ENCODE measurements around the gene CTDSPL. TPM values are rescaled to one million over a fixed set of nuclear protein-coding genes. Genes with fewer than 3 reads are reported as not detected.
"Not testable (repeated sequence)": the region's sequence is repeated elsewhere in the genome, so short reads cannot be mapped to it uniquely, and the experiment has no call there.

Gene CTDSPL
- polyA plus RNA-seq: 10 to 100 TPM in 1 of 2 donors, 1 to 10 TPM in 1; 7.6 to 13.6 TPM

GRCh38 chr3:37861620-37862041 lies at the start of gene CTDSPL:
Gene CTDSPL, plus strand, starts transcription at chr3:37861880. Its CDS starts 320 bp downstream, at chr3:37862200.
- Histone ChIP-seq H3K4me1 (ENCODE audit: control insufficient read depth in 2 of 2, insufficient read depth in 2 of 2, low read length in 1 of 2) (peaks cover 8 to 12% of the 10 kb centered on the region in 2 donors), H3K9me3 (ENCODE audit: control insufficient read depth in 2 of 2, insufficient read depth in 1 of 2, low read depth in 1 of 2, low read length in 1 of 2) (no peaks in the 10 kb centered on the region)

GRCh38 chr3:37812499-37812896 lies 49.2 kb upstream of the CTDSPL start:
- Histone ChIP-seq H3K4me3 (ENCODE audit: low read depth in 1 of 2, low read length in 2 of 2) (no peak overlapping the region), H3K27ac (ENCODE audit: low read depth in 2 of 2, low read length in 1 of 2) (no peak overlapping the region)
- WGBS, 2 donors: 74 to 78% methylated on average over 4 of the region's 4 CpGs

More at GRCh38 chr3:37861620-37862041, at the start of gene CTDSPL:
- peak within 1 kb of the TSS; percentile 86 to 96 for H3K27ac ChIP-seq (ENCODE audit: low read depth in 2 of 2, low read length in 1 of 2)
- WGBS, 2 donors: 1 to 3% methylated on average over 39 to 53 of the region's 57 CpGs
- H3K36me3 ChIP-seq (ENCODE audit: control insufficient read depth in 2 of 2, insufficient read depth in 2 of 2, low read length in 1 of 2): no peaks in the 10 kb centered on the region
- H3K4me3 ChIP-seq (ENCODE audit: low read depth in 1 of 2, low read length in 2 of 2): peak within 1 kb of the TSS; percentile 73 to 76
- no peaks in the 10 kb centered on the region for H3K27me3 ChIP-seq (ENCODE audit: control insufficient read depth in 1 of 2, insufficient read depth in 2 of 2, low read length in 2 of 2)

GRCh38 chr3:37813403-37813802 lies 48.3 kb upstream of the CTDSPL start:
- Histone ChIP-seq H3K27me3 (ENCODE audit: control insufficient read depth in 1 of 2, insufficient read depth in 2 of 2, low read length in 2 of 2) (no peaks in the 10 kb centered on the region), H3K4me3 (ENCODE audit: low read depth in 1 of 2, low read length in 2 of 2) (no peak overlapping the region), H3K27ac (ENCODE audit: low read depth in 2 of 2, low read length in 1 of 2) (no peak overlapping the region), H3K36me3 (ENCODE audit: control insufficient read depth in 2 of 2, insufficient read depth in 2 of 2, low read length in 1 of 2) (no peaks in the 10 kb centered on the region), H3K9me3 (ENCODE audit: control insufficient read depth in 2 of 2, insufficient read depth in 1 of 2, low read depth in 1 of 2, low read length in 1 of 2) (no peaks in the 10 kb centered on the region), H3K4me1 (ENCODE audit: control insufficient read depth in 2 of 2, insufficient read depth in 2 of 2, low read length in 1 of 2) (peaks cover 0 to 6% of the 10 kb centered on the region in 2 donors)
- WGBS, 2 donors: 69 to 79% methylated on average over 1 of the region's 1 CpG

More at GRCh38 chr3:37812499-37812896, 49.2 kb upstream of the CTDSPL start:
- Histone ChIP-seq H3K27me3 (ENCODE audit: control insufficient read depth in 1 of 2, insufficient read depth in 2 of 2, low read length in 2 of 2) (no peaks in the 10 kb centered on the region), H3K4me1 (ENCODE audit: control insufficient read depth in 2 of 2, insufficient read depth in 2 of 2, low read length in 1 of 2) (peaks cover 0 to 6% of the 10 kb centered on the region in 2 donors), H3K36me3 (ENCODE audit: control insufficient read depth in 2 of 2, insufficient read depth in 2 of 2, low read length in 1 of 2) (no peaks in the 10 kb centered on the region), H3K9me3 (ENCODE audit: control insufficient read depth in 2 of 2, insufficient read depth in 1 of 2, low read depth in 1 of 2, low read length in 1 of 2) (no peaks in the 10 kb centered on the region)

GRCh38 chr3:37814547-37814946 lies 47.1 kb upstream of the CTDSPL start:
- H3K9me3 ChIP-seq (ENCODE audit: control insufficient read depth in 2 of 2, insufficient read depth in 1 of 2, low read depth in 1 of 2, low read length in 1 of 2): no peaks in the 10 kb centered on the region
- WGBS, 2 donors: 86 to 87% methylated on average over 2 of the region's 2 CpGs
- H3K27ac ChIP-seq (ENCODE audit: low read depth in 2 of 2, low read length in 1 of 2): no peak overlapping the region
- peaks cover 0 to 6% of the 10 kb centered on the region in 2 donors for H3K4me1 ChIP-seq (ENCODE audit: control insufficient read depth in 2 of 2, insufficient read depth in 2 of 2, low read length in 1 of 2)
- no peaks in the 10 kb centered on the region for H3K36me3 ChIP-seq (ENCODE audit: control insufficient read depth in 2 of 2, insufficient read depth in 2 of 2, low read length in 1 of 2)
- no peak overlapping the region for H3K4me3 ChIP-seq (ENCODE audit: low read depth in 1 of 2, low read length in 2 of 2)
- H3K27me3 ChIP-seq (ENCODE audit: control insufficient read depth in 1 of 2, insufficient read depth in 2 of 2, low read length in 2 of 2): no peaks in the 10 kb centered on the region

- not testable (repeated sequence) for H3K9me3 ChIP-seq (ENCODE audit: control insufficient read depth in 2 of 2, insufficient read depth in 1 of 2, low read depth in 1 of 2, low read length in 1 of 2)
- WGBS, 2 donors: 94 to 96% methylated on average over 9 of the region's 9 CpGs
Measured at GRCh38 chr3:37815156-37815555, 46.5 kb upstream of the CTDSPL start.

GRCh38 chr3:37816271-37816670 lies 45.4 kb upstream of the CTDSPL start:
- Histone ChIP-seq H3K4me3 (ENCODE audit: low read depth in 1 of 2, low read length in 2 of 2) (no peak overlapping the region), H3K27ac (ENCODE audit: low read depth in 2 of 2, low read length in 1 of 2) (no peak overlapping the region), H3K9me3 (ENCODE audit: control insufficient read depth in 2 of 2, insufficient read depth in 1 of 2, low read depth in 1 of 2, low read length in 1 of 2) (no peaks in the 10 kb centered on the region), H3K4me1 (ENCODE audit: control insufficient read depth in 2 of 2, insufficient read depth in 2 of 2, low read length in 1 of 2) (peaks cover 0 to 5% of the 10 kb centered on the region in 2 donors), H3K36me3 (ENCODE audit: control insufficient read depth in 2 of 2, insufficient read depth in 2 of 2, low read length in 1 of 2) (no peaks in the 10 kb centered on the region), H3K27me3 (ENCODE audit: control insufficient read depth in 1 of 2, insufficient read depth in 2 of 2, low read length in 2 of 2) (no peaks in the 10 kb centered on the region)
- 74 to 84% methylated on average over 2 of the region's 2 CpGs for WGBS, 2 donors

More at GRCh38 chr3:37815156-37815555, 46.5 kb upstream of the CTDSPL start:
- H3K27ac ChIP-seq (ENCODE audit: low read depth in 2 of 2, low read length in 1 of 2); H3K4me1 ChIP-seq (ENCODE audit: control insufficient read depth in 2 of 2, insufficient read depth in 2 of 2, low read length in 1 of 2); H3K36me3 ChIP-seq (ENCODE audit: control insufficient read depth in 2 of 2, insufficient read depth in 2 of 2, low read length in 1 of 2); H3K27me3 ChIP-seq (ENCODE audit: control insufficient read depth in 1 of 2, insufficient read depth in 2 of 2, low read length in 2 of 2); H3K4me3 ChIP-seq (ENCODE audit: low read depth in 1 of 2, low read length in 2 of 2): not testable (repeated sequence)

GRCh38 chr3:37819591-37819990 lies 42.1 kb upstream of the CTDSPL start:
- H3K4me3 ChIP-seq (ENCODE audit: low read depth in 1 of 2, low read length in 2 of 2): no peak overlapping the region
- no peak overlapping the region for H3K27ac ChIP-seq (ENCODE audit: low read depth in 2 of 2, low read length in 1 of 2)
- H3K4me1 ChIP-seq (ENCODE audit: control insufficient read depth in 2 of 2, insufficient read depth in 2 of 2, low read length in 1 of 2): no peaks in the 10 kb centered on the region
- WGBS, 2 donors: 78 to 79% methylated on average over 3 of the region's 3 CpGs
- no peaks in the 10 kb centered on the region for H3K9me3 ChIP-seq (ENCODE audit: control insufficient read depth in 2 of 2, insufficient read depth in 1 of 2, low read depth in 1 of 2, low read length in 1 of 2)
- H3K36me3 ChIP-seq (ENCODE audit: control insufficient read depth in 2 of 2, insufficient read depth in 2 of 2, low read length in 1 of 2): no peaks in the 10 kb centered on the region
- no peaks in the 10 kb centered on the region for H3K27me3 ChIP-seq (ENCODE audit: control insufficient read depth in 1 of 2, insufficient read depth in 2 of 2, low read length in 2 of 2)

- Histone ChIP-seq H3K4me1 (ENCODE audit: control insufficient read depth in 2 of 2, insufficient read depth in 2 of 2, low read length in 1 of 2) (no peaks in the 10 kb centered on the region), H3K9me3 (ENCODE audit: control insufficient read depth in 2 of 2, insufficient read depth in 1 of 2, low read depth in 1 of 2, low read length in 1 of 2) (no peaks in the 10 kb centered on the region), H3K36me3 (ENCODE audit: control insufficient read depth in 2 of 2, insufficient read depth in 2 of 2, low read length in 1 of 2) (no peaks in the 10 kb centered on the region), H3K27ac (ENCODE audit: low read depth in 2 of 2, low read length in 1 of 2) (no peak overlapping the region), H3K4me3 (ENCODE audit: low read depth in 1 of 2, low read length in 2 of 2) (no peak overlapping the region), H3K27me3 (ENCODE audit: control insufficient read depth in 1 of 2, insufficient read depth in 2 of 2, low read length in 2 of 2) (no peaks in the 10 kb centered on the region)
- 77 to 86% methylated on average over 3 of the region's 3 CpGs for WGBS, 2 donors
Measured at GRCh38 chr3:37820286-37820685, 41.4 kb upstream of the CTDSPL start.

- 40 to 44% methylated on average over 4 of the region's 4 CpGs for WGBS, 2 donors
- H3K36me3 ChIP-seq (ENCODE audit: control insufficient read depth in 2 of 2, insufficient read depth in 2 of 2, low read length in 1 of 2): no peaks in the 10 kb centered on the region
- H3K27ac ChIP-seq (ENCODE audit: low read depth in 2 of 2, low read length in 1 of 2): no peak overlapping the region
- H3K9me3 ChIP-seq (ENCODE audit: control insufficient read depth in 2 of 2, insufficient read depth in 1 of 2, low read depth in 1 of 2, low read length in 1 of 2): no peaks in the 10 kb centered on the region
- peaks cover 0 to 3% of the 10 kb centered on the region in 2 donors for H3K4me1 ChIP-seq (ENCODE audit: control insufficient read depth in 2 of 2, insufficient read depth in 2 of 2, low read length in 1 of 2)
- H3K4me3 ChIP-seq (ENCODE audit: low read depth in 1 of 2, low read length in 2 of 2): no peak overlapping the region
- no peaks in the 10 kb centered on the region for H3K27me3 ChIP-seq (ENCODE audit: control insufficient read depth in 1 of 2, insufficient read depth in 2 of 2, low read length in 2 of 2)
Measured at GRCh38 chr3:37823189-37823588, 38.5 kb upstream of the CTDSPL start.
